GM12872 (cell line): ENCODE measurements around the gene WNT3A.

Experiments used
- CTCF ChIP-seq: IDR thresholded peaks from 3 replicates; pipeline ENCODE4 v1.5.1; 2011; ENCODE audit warnings: low read depth, mild to moderate bottlenecking, low read length, moderate library complexity; ENCODE audit not compliant: insufficient read depth

The WNT3A gene

GRCh38 chr1:228046421-228047182 is 39.8 kb downstream of the WNT3A start:
- no peak for TF ChIP-seq CTCF

GRCh38 chr1:228047183-228047466 is 40.3 kb downstream of the WNT3A start:
- TF ChIP-seq CTCF, result no peak

- no peak for TF ChIP-seq CTCF
Measured at GRCh38 chr1:228048120-228048519, 41.3 kb downstream of the WNT3A start.

- TF ChIP-seq CTCF, result no peak
Measured at GRCh38 chr1:228048659-228049298, 42.0 kb downstream of the WNT3A start.

GRCh38 chr1:228050571-228051231 is 43.9 kb downstream of the WNT3A start:
- TF ChIP-seq CTCF, result no peak

GRCh38 chr1:228058172-228058948 is 51.6 kb downstream of the WNT3A start:
- TF ChIP-seq CTCF, result no peak
